Activated CD4-positive, CD25-positive, alpha-beta regulatory T cell (primary cell): ENCODE results near the gene PAXIP1.

Source experiments
- DNase-seq, 4 experiments: peaks; one replicate each; lab custom pipeline; 2025; lab: John Stamatoyannopoulos, UW

Gene PAXIP1

GRCh38 chr7:154912871-154913637 is 89.9 kb downstream of the PAXIP1 start:
- DNase-seq: no peak

GRCh38 chr7:154911862-154912455 is 91.0 kb downstream of the PAXIP1 start:
- DNase-seq: no peak

- no peak for DNase-seq
Measured at GRCh38 chr7:154911411-154911810, 91.5 kb downstream of the PAXIP1 start.

- DNase-seq: no peak
Measured at GRCh38 chr7:154910977-154911376, 91.9 kb downstream of the PAXIP1 start.

GRCh38 chr7:154910125-154910524 is 92.8 kb downstream of the PAXIP1 start:
- no peak for DNase-seq

GRCh38 chr7:154909241-154910105 is 93.5 kb downstream of the PAXIP1 start:
- DNase-seq: no peak

- no peak for DNase-seq
Measured at GRCh38 chr7:154907651-154908620, 95.0 kb downstream of the PAXIP1 start.

GRCh38 chr7:154906736-154907355 is 96.1 kb downstream of the PAXIP1 start:
- DNase-seq: no peak

GRCh38 chr7:154906201-154906600 is 96.7 kb downstream of the PAXIP1 start:
- no peak for DNase-seq

- no peak for DNase-seq
Measured at GRCh38 chr7:154905615-154906014, 97.3 kb downstream of the PAXIP1 start.

- DNase-seq: no peak
Measured at GRCh38 chr7:154905146-154905545, 97.8 kb downstream of the PAXIP1 start.

GRCh38 chr7:154903083-154903731 is 99.7 kb downstream of the PAXIP1 start:
- DNase-seq: no peak

- no peak for DNase-seq
Measured at GRCh38 chr7:154902600-154903082, 100.3 kb downstream of the PAXIP1 start.

- no peak for DNase-seq
Measured at GRCh38 chr7:154899862-154900261, 103.1 kb downstream of the PAXIP1 start.

- no peak for DNase-seq
Measured at GRCh38 chr7:154898973-154899855, 103.7 kb downstream of the PAXIP1 start.

- no peak for DNase-seq
Measured at GRCh38 chr7:154896076-154896475, 106.8 kb downstream of the PAXIP1 start.
